H1 (cell line): ENCODE data around the gene ZFYVE27. TPM values are rescaled to one million over a fixed set of nuclear protein-coding genes. Genes with fewer than 3 reads are reported as not detected.

Experiments
- CTCF ChIA-PET: fragments of 300-600 bp; sonication (Branson Sonifier 250); formaldehyde crosslinking; loops from one replicate; lab custom pipeline; 2021; ENCODE audit not compliant: partially characterized antibody; lab: Charles Lee
- POLR2A ChIA-PET: fragments of 300-600 bp; sonication (Branson Sonifier 250); formaldehyde crosslinking; loops from one replicate; lab custom pipeline; 2021; ENCODE audit warnings: inconsistent platforms; ENCODE audit not compliant: partially characterized antibody; lab: Charles Lee
- DNase-seq, 2 experiments: peaks; one replicate each; pipeline versions ENCODE4 v3.0.0 to v3.0.0-alpha.2; 2010 to 2022; ENCODE audit warnings: low spot score in 2 of 2, low read depth in 1 of 2, mixed read lengths in 1 of 2
- FAIRE-seq: peaks from 2 replicates; lab custom pipeline; 2011; peaks lifted over from hg19 to GRCh38; lab: Jason Lieb, UNC
- H2AFZ ChIP-seq: 2 replicates; pipeline ENCODE4 v1.8.1; 2012; ENCODE audit warnings: low read length, inconsistent platforms
- H2AK5ac ChIP-seq: 2 replicates; pipeline ENCODE4 v1.6.1; 2013; ENCODE audit warnings: low read depth, low read length
- H2BK120ac ChIP-seq: replicated peaks from 2 replicates; pipeline ENCODE3; 2013; ENCODE audit warnings: low read depth, low read length, inconsistent platforms
- H2BK12ac ChIP-seq: 2 replicates; pipeline ENCODE4 v1.6.1; 2013; ENCODE audit warnings: low read depth, low read length
- H2BK15ac ChIP-seq: 2 replicates; pipeline ENCODE4 v1.6.1; 2013; ENCODE audit warnings: low read length
- H2BK20ac ChIP-seq: 2 replicates; pipeline ENCODE4 v1.6.1; 2013; ENCODE audit warnings: low read length
- H2BK5ac ChIP-seq: 2 replicates; pipeline ENCODE4 v1.6.1; 2013; ENCODE audit warnings: low read depth, low read length
- H3K14ac ChIP-seq: 2 replicates; pipeline ENCODE4 v1.6.1; 2013; ENCODE audit warnings: inconsistent platforms; ENCODE audit not compliant: insufficient read length
- H3K18ac ChIP-seq: 2 replicates; pipeline ENCODE4 v1.6.1; 2013; ENCODE audit warnings: low read length; ENCODE audit errors: extremely low read depth
- H3K23ac ChIP-seq: 2 replicates; pipeline ENCODE4 v1.6.1; 2013; ENCODE audit warnings: inconsistent platforms; ENCODE audit not compliant: insufficient read length
- H3K23me2 ChIP-seq: 2 replicates; pipeline ENCODE4 v1.6.1; 2013; ENCODE audit warnings: low read depth, low read length
- H3K27ac ChIP-seq: 2 replicates; pipeline ENCODE4 v1.6.1; 2011; ENCODE audit warnings: low read depth, low read length, inconsistent platforms
- H3K27me3 ChIP-seq, 4 experiments: replicated peaks in 1 of 4; 1 replicate in 1 of 4; 2 replicates in 3 of 4; pipeline versions ENCODE4 v1.6.1 to v1.8.1; 2011 to 2013; ENCODE audit warnings: low read length in 3 of 4, mild to moderate bottlenecking in 3 of 4, inconsistent platforms in 2 of 4, mixed read lengths in 2 of 4, moderate library complexity in 1 of 4; ENCODE audit not compliant: control insufficient read depth in 3 of 4, insufficient read depth in 3 of 4; ENCODE audit errors: extremely low read depth in 1 of 4
- H3K36me3 ChIP-seq, 4 experiments: 2 replicates each; pipeline versions ENCODE4 v1.6.1 to v1.8.1; 2011 to 2013; ENCODE audit warnings: mild to moderate bottlenecking in 4 of 4, low read length in 3 of 4, moderate library complexity in 2 of 4, control low read depth in 1 of 4, inconsistent platforms in 1 of 4; ENCODE audit not compliant: insufficient read depth in 4 of 4, control insufficient read depth in 2 of 4
- H3K4ac ChIP-seq: replicated peaks from 2 replicates; pipeline ENCODE3; 2013; ENCODE audit warnings: low read length, low read depth, mixed read lengths, inconsistent platforms; ENCODE audit not compliant: insufficient read length
- H3K4me1 ChIP-seq, 4 experiments: replicated peaks in 1 of 4; 1 replicate in 1 of 4; 2 replicates in 3 of 4; pipeline versions ENCODE4 v1.6.1 to v1.8.1; 2011 to 2013; ENCODE audit warnings: low read length in 3 of 4, inconsistent platforms in 2 of 4, mixed read lengths in 1 of 4; ENCODE audit not compliant: insufficient read depth in 4 of 4, control insufficient read depth in 3 of 4
- H3K4me2 ChIP-seq, 2 experiments: 2 replicates each; pipeline versions ENCODE4 v1.6.1 to v1.8.1; 2011 to 2013; ENCODE audit warnings: low read depth in 2 of 2, low read length in 2 of 2, control low read depth in 1 of 2, inconsistent platforms in 1 of 2, mild to moderate bottlenecking in 1 of 2; ENCODE audit not compliant: insufficient read depth in 1 of 2
- H3K4me3 ChIP-seq, 4 experiments: fragments of 200-600, 300-600 bp in 1 of 4; sonication (generic), shearing (Covaris generic), sonication (Bioruptor Twin) in 1 of 4; 2 replicates each; pipeline versions ENCODE4 v1.5.1 to v1.8.1; 2011 to 2016; ENCODE audit warnings: low read length in 4 of 4, low read depth in 3 of 4, control low read depth in 2 of 4, inconsistent platforms in 2 of 4, mild to moderate bottlenecking in 2 of 4, mixed read lengths in 1 of 4, moderate library complexity in 1 of 4; ENCODE audit not compliant: insufficient read depth in 2 of 4; ENCODE audit errors: extremely low read depth in 1 of 4
- H3K56ac ChIP-seq: replicated peaks from 2 replicates; pipeline ENCODE3; 2013; ENCODE audit warnings: low read depth, mild to moderate bottlenecking, mixed read lengths, low read length, inconsistent platforms; ENCODE audit not compliant: insufficient read length
- H3K79me1 ChIP-seq: 2 replicates; pipeline ENCODE4 v1.6.1; 2013; ENCODE audit warnings: low read depth, low read length, control low read depth
- H3K79me2 ChIP-seq, 2 experiments: 2 replicates each; pipeline versions ENCODE4 v1.6.1 to v1.8.1; 2012 to 2013; ENCODE audit warnings: low read length in 2 of 2, mild to moderate bottlenecking in 2 of 2, inconsistent platforms in 1 of 2; ENCODE audit not compliant: insufficient read depth in 2 of 2, control insufficient read depth in 1 of 2
- H3K9ac ChIP-seq, 4 experiments: replicated peaks in 1 of 4; 1 replicate in 1 of 4; 2 replicates in 3 of 4; pipeline versions ENCODE4 v1.6.1 to v1.8.1; 2011 to 2013; ENCODE audit warnings: low read depth in 3 of 4, low read length in 3 of 4, control low read depth in 2 of 4, mild to moderate bottlenecking in 2 of 4, moderate library complexity in 2 of 4, inconsistent platforms in 1 of 4; ENCODE audit errors: extremely low read depth in 1 of 4
- H3K9me3 ChIP-seq, 2 experiments: 2 replicates each; pipeline versions ENCODE4 v1.6.1 to v1.8.1; 2012 to 2013; ENCODE audit warnings: mild to moderate bottlenecking in 2 of 2, moderate library complexity in 2 of 2, control low read depth in 1 of 2, inconsistent platforms in 1 of 2, low read depth in 1 of 2, low read length in 1 of 2, mixed read lengths in 1 of 2; ENCODE audit not compliant: insufficient read depth in 2 of 2
- H4K20me1 ChIP-seq, 2 experiments: replicated peaks in 1 of 2; 2 replicates each; pipeline versions ENCODE3 to v1.8.1; 2011 to 2013; ENCODE audit warnings: inconsistent platforms in 2 of 2, low read length in 2 of 2, mild to moderate bottlenecking in 1 of 2; ENCODE audit not compliant: insufficient read depth in 2 of 2, control insufficient read depth in 1 of 2
- H4K5ac ChIP-seq: 2 replicates; pipeline ENCODE4 v1.6.1; 2013; ENCODE audit warnings: low read length, low read depth, mixed read lengths, inconsistent platforms; ENCODE audit not compliant: insufficient read length
- H4K8ac ChIP-seq: 2 replicates; pipeline ENCODE4 v1.8.0; 2013; ENCODE audit warnings: mild to moderate bottlenecking, moderate library complexity, low read length, inconsistent platforms; ENCODE audit not compliant: insufficient read depth; ENCODE audit errors: extremely low read depth
- H4K91ac ChIP-seq: replicated peaks from 2 replicates; pipeline ENCODE3; 2013; ENCODE audit warnings: low read length, mixed read lengths, inconsistent platforms; ENCODE audit not compliant: insufficient read length
- JUND ChIP-seq: IDR thresholded peaks from 2 replicates; pipeline ENCODE4 v1.6.1; 2011; ENCODE audit warnings: mild to moderate bottlenecking, improper control_type of control experiment, low read length
- SP4 ChIP-seq: IDR thresholded peaks from 2 replicates; pipeline ENCODE4 v1.6.1; 2012; ENCODE audit warnings: low read length, inconsistent platforms
- WGBS, 2 experiments: shearing (Covaris generic) in 1 of 2; methylation state at CpG; one replicate each; pipeline versions ENCODE4 v1.1.6 to v1.1.7; 2013 to 2015; ENCODE audit warnings: low lambda C conversion rate in 2 of 2, mixed read lengths in 2 of 2, inconsistent platforms in 1 of 2, low coverage in 1 of 2, missing lambda C conversion rate in 1 of 2; ENCODE audit not compliant: insufficient replicate concordance in 2 of 2, insufficient coverage in 1 of 2, insufficient read length in 1 of 2; ENCODE audit errors: extremely low coverage in 1 of 2, missing lambda C conversion rate in 1 of 2; 5-methylcytosine and 5-hydroxymethylcytosine counted together
- polyA plus RNA-seq, 7 experiments: library from polyadenylated mRNA; depleted of rRNA in 3 of 7; stranded (reverse) in 5 of 7; unstranded in 2 of 7; fragments of >200 nt in 5 of 7; fragments of 200-250 nt in 2 of 7; gene quantifications; 1 replicate in 5 of 7; 2 replicates in 1 of 7; 4 replicates in 1 of 7; pipeline versions ENCODE4 v1.2.1 to v1.2.3, GENCODE V29; 2011 to 2013; ENCODE audit warnings: missing spikeins in 2 of 7, mixed read lengths in 2 of 7
- total RNA-seq: library from RNA; stranded (reverse); fragmentation: NEBNext Ultra II Directional; extraction: Animal tissue kit (Norgen Biotek cat#: 25700); gene quantifications from 2 replicates; pipeline ENCODE4 v1.2.1, GENCODE V29; 2021

The ZFYVE27 gene
- total and polyA plus RNA-seq, 2 of the 8 experiments (the other 6 are each of a cell fraction or from before 2014, with no cell fraction given) = 16.6 to 19.8 TPM

- Histone ChIP-seq H4K8ac (no peak overlapping the region), H3K27ac (no peak overlapping the region), H3K23ac (no peak overlapping the region), H4K91ac (peak overlapping the region; percentile 78), H3K4ac (no peak overlapping the region), H3K4me2 (peak overlapping the region; percentile 14 to 22; a peak in 1 of 4 replicates), H2BK5ac (0 out of 2 replicates have a peak overlapping the region, but pooled peaks have one; percentile 35), H3K79me1 (no peaks in the 10 kb centered on the region), H2BK12ac (no peak overlapping the region), H4K5ac (no peak overlapping the region), H2BK20ac (no peak overlapping the region), H3K27me3 (peaks cover 0 to 2% (median 0%) of the 10 kb centered on the region in 4 experiments; a peak in 1 of 7 replicates), H3K9ac (no peak overlapping the region; a peak in 2 of 7 replicates), H4K20me1 (peaks cover 0 to 1% of the 10 kb centered on the region in 2 experiments), H3K79me2 (no peaks in the 10 kb centered on the region), H3K23me2 (no peaks in the 10 kb centered on the region), H2AK5ac (no peak overlapping the region), H2BK120ac (no peak overlapping the region), H3K4me3 (no peak overlapping the region), H2AFZ (no peak overlapping the region), H3K9me3 (no peaks in the 10 kb centered on the region), H3K56ac (no peak overlapping the region), H3K36me3 (peaks cover 0 to 6% (median 0%) of the 10 kb centered on the region in 4 experiments; a peak in 3 of 8 replicates), H3K14ac (no peak overlapping the region), H3K18ac (0 out of 2 replicates have a peak overlapping the region, but pooled peaks have one; percentile 24), H2BK15ac (no peak overlapping the region), H3K4me1 (peaks cover 0 to 14% (median 7%) of the 10 kb centered on the region in 4 experiments; a peak in 6 of 7 replicates)
- WGBS, 2 experiments = 78% methylated on average over 2 of the region's 2 CpGs; no CpG with 5 or more reads in 1 of the 2 experiments
- FAIRE-seq = no peak
- DNase-seq = no peak
- TF ChIP-seq JUND (no peak), SP4 (no peak)
- CTCF ChIA-PET = interaction anchor here (0.9 to 8.5 kb wide), 16 partner anchors 8 to 113 kb away, joined by 3 to 77 read pairs (median 4); partner anchors contain the start of genes SFRP5 and ZFYVE27
- POLR2A ChIA-PET = interaction anchor here (0.6 to 4.9 kb wide), 6 partner anchors 8 to 111 kb away, joined by 3 to 30 read pairs (median 4); partner anchors contain the start of genes SFRP5 and ZFYVE27
These were observed 26.5 kb downstream of the ZFYVE27 start for GRCh38 chr10:97763411-97763810.
